Bone marrow (tissue), 2 donors: ENCODE results near the gene UBR4.

Source experiments
- DNase-seq, 2 donors: peaks; one replicate each; lab custom pipeline; 2025; lab: John Stamatoyannopoulos, UW

Gene UBR4

GRCh38 chr1:19138958-19139581 lies 71.0 kb downstream of the UBR4 start:
- no peak for DNase-seq

GRCh38 chr1:19138331-19138730 lies 71.7 kb downstream of the UBR4 start:
- DNase-seq: no peak

GRCh38 chr1:19137158-19137557 lies 72.9 kb downstream of the UBR4 start:
- DNase-seq: no peak

- DNase-seq: no peak
These were observed 76.7 kb downstream of the UBR4 start for GRCh38 chr1:19133360-19133759.

GRCh38 chr1:19130468-19130867 lies 79.6 kb downstream of the UBR4 start:
- DNase-seq: no peak

- no peak for DNase-seq
These were observed 81.0 kb downstream of the UBR4 start for GRCh38 chr1:19128968-19129514.

GRCh38 chr1:19124273-19124672 lies 85.8 kb downstream of the UBR4 start:
- DNase-seq: no peak

- DNase-seq: peak in 1 of 2 donors; percentile 65
These were observed 86.2 kb downstream of the UBR4 start for GRCh38 chr1:19123837-19124236.

GRCh38 chr1:19122668-19123067 lies 87.4 kb downstream of the UBR4 start:
- DNase-seq: no peak

GRCh38 chr1:19121192-19121591 lies 88.9 kb downstream of the UBR4 start:
- DNase-seq: no peak

- DNase-seq: no peak
These were observed 90.0 kb downstream of the UBR4 start for GRCh38 chr1:19120070-19120469.

- no peak for DNase-seq
These were observed 94.8 kb downstream of the UBR4 start for GRCh38 chr1:19115082-19115808.

- DNase-seq: peak in 1 of 2 donors; percentile 10
These were observed 96.4 kb downstream of the UBR4 start for GRCh38 chr1:19113697-19114092.

- no peak for DNase-seq
These were observed 97.0 kb downstream of the UBR4 start for GRCh38 chr1:19112891-19113696.

- no peak for DNase-seq
These were observed 99.7 kb downstream of the UBR4 start for GRCh38 chr1:19110257-19110927.

GRCh38 chr1:19109545-19109944 lies 100.5 kb downstream of the UBR4 start:
- DNase-seq: no peak

- DNase-seq: no peak
These were observed 108.8 kb downstream of the UBR4 start for GRCh38 chr1:19101244-19101643.

GRCh38 chr1:19100028-19100427 lies 110.0 kb downstream of the UBR4 start:
- no peak for DNase-seq

- no peak for DNase-seq
These were observed 113.1 kb downstream of the UBR4 start for GRCh38 chr1:19096990-19097389.

GRCh38 chr1:19096036-19096833 lies 113.8 kb downstream of the UBR4 start:
- DNase-seq: no peak
